A549 (cell line): ENCODE measurements around the gene MTOR. TPM values are rescaled to one million over a fixed set of nuclear protein-coding genes. Genes with fewer than 3 reads are reported as not detected.
A peak's percentile ranks its signal among the peaks of the same experiment; 100 is the strongest.

Source experiments
- ATAC-seq, 2 experiments: fragments of 200-7000 bp in 1 of 2; fragments of >200 bp in 1 of 2; cut with Nextera tagmentation in 1 of 2; cut with Tn5 transposase in 1 of 2; 3 replicates each; pipeline versions ENCODE4 v1.8.0 to v1.9.1; 2018 to 2020; ENCODE audit warnings: mild to moderate bottlenecking in 1 of 2, moderate library complexity in 1 of 2
- CTCF ChIA-PET: fragments of 300-600 bp; sonication (Branson Sonifier 250); formaldehyde crosslinking; extraction: SDS; loops from one replicate; lab custom pipeline; 2021; ENCODE audit warnings: antibody characterized with exemption, inconsistent platforms; lab: Yijun Ruan, JAX
- POLR2A ChIA-PET: fragments of 350-600 bp; formaldehyde crosslinking; extraction: SDS; loops from one replicate; lab custom pipeline; 2021; ENCODE audit warnings: antibody characterized with exemption, inconsistent platforms; lab: Yijun Ruan, JAX
- DNase-seq, 2 experiments: peaks; one replicate each; pipeline versions ENCODE4 v3.0.0 to v3.0.0-alpha.2; 2011 to 2016; ENCODE audit warnings: low read depth in 1 of 2, low spot score in 1 of 2
- FAIRE-seq: peaks from 2 replicates; lab custom pipeline; 2011; peaks lifted over from hg19 to GRCh38; lab: Jason Lieb, UNC
- H3K27ac ChIP-seq, 2 experiments: fragments of >200 bp; sonication (Bioruptor Twin); formaldehyde crosslinking; 3 replicates each; pipeline ENCODE4 v1.5.1; 2016 to 2017
- H3K4me1 ChIP-seq: fragments of >200 bp; sonication (Bioruptor Twin); formaldehyde crosslinking; 3 replicates; pipeline ENCODE4 v1.6.1; 2016
- H3K4me2 ChIP-seq: fragments of >200 bp; sonication (Bioruptor Twin); formaldehyde crosslinking; 3 replicates; pipeline ENCODE4 v1.6.1; 2016
- H3K4me3 ChIP-seq: fragments of >200 bp; sonication (Bioruptor Twin); formaldehyde crosslinking; 3 replicates; pipeline ENCODE4 v1.5.1; 2016
- H3K9me3 ChIP-seq: fragments of >200 bp; sonication (Bioruptor Twin); formaldehyde crosslinking; 3 replicates; pipeline ENCODE4 v1.6.1; 2016
- CTCF ChIP-seq: fragments of >200 bp; sonication (Bioruptor Twin); formaldehyde crosslinking; IDR thresholded peaks from 3 replicates; pipeline ENCODE4 v1.5.1; 2016
- EHF ChIP-seq: fragments of 250-450 bp; sonication (Bioruptor Pico); IDR thresholded peaks from 2 replicates; pipeline ENCODE4 v1.5.0; 2020; ENCODE audit warnings: mild to moderate bottlenecking
- ESRRA ChIP-seq: fragments of 150-350 bp; IDR thresholded peaks from 2 replicates; pipeline ENCODE4 v1.6.1; 2014; ENCODE audit warnings: mild to moderate bottlenecking, low read length, borderline replicate concordance
- FOSB ChIP-seq: fragments of 250-450 bp; sonication (Bioruptor Pico); IDR thresholded peaks from 2 replicates; pipeline ENCODE4 v1.5.0; 2020; ENCODE audit warnings: mild to moderate bottlenecking, moderate library complexity
- FOSL2 ChIP-seq, 2 experiments: fragments of 450-650 bp in 1 of 2; fragments of >200 bp in 1 of 2; sonication (Bioruptor Twin) in 1 of 2; formaldehyde crosslinking; IDR thresholded peaks; 2 replicates each; pipeline versions ENCODE4 v1.5.0 to v1.6.1; 2016 to 2020; ENCODE audit warnings: mild to moderate bottlenecking in 1 of 2, moderate library complexity in 1 of 2
- HEYL ChIP-seq: fragments of 250-450 bp; sonication (Bioruptor Pico); IDR thresholded peaks from 2 replicates; pipeline ENCODE4 v1.8.0; 2021; ENCODE audit warnings: mild to moderate bottlenecking, moderate library complexity
- REST ChIP-seq: fragments of 200-600 bp; sonication (generic); IDR thresholded peaks from 2 replicates; pipeline ENCODE4 v1.6.1; 2016; ENCODE audit warnings: antibody characterized with exemption, mild to moderate bottlenecking, moderate library complexity
- ZC3H11A ChIP-seq: fragments of 450-650 bp; IDR thresholded peaks from 2 replicates; pipeline ENCODE4 v1.6.1; 2014; ENCODE audit warnings: antibody characterized with exemption, mild to moderate bottlenecking
- ZFP36 ChIP-seq: fragments of 450-650 bp; IDR thresholded peaks from 2 replicates; pipeline ENCODE4 v1.6.1; 2014; ENCODE audit warnings: borderline replicate concordance; ENCODE audit not compliant: partially characterized antibody
- ZSCAN20 ChIP-seq: fragments of 250-450 bp; sonication (Bioruptor Pico); IDR thresholded peaks from 2 replicates; pipeline ENCODE4 v1.8.0; 2022; ENCODE audit warnings: mild to moderate bottlenecking, moderate library complexity
- WGBS: methylation state at CpG from one replicate; pipeline ENCODE4 v1.1.6; 2017; ENCODE audit errors: missing lambda C conversion rate; 5-methylcytosine and 5-hydroxymethylcytosine counted together
- polyA plus RNA-seq, 4 experiments: library from polyadenylated mRNA; depleted of rRNA in 3 of 4; stranded (reverse); fragments of >200 nt; fragmentation: RNase III in 1 of 4; extraction: RNeasy Plus Mini Kit Qiagen cat#74134 plus additional on column Dnase treatment in 1 of 4; gene quantifications; 2 replicates in 3 of 4; 3 replicates in 1 of 4; pipeline ENCODE4 v1.2.3, GENCODE V29; 2011 to 2017
- TF ChIP-seq, protein P1 (sequence below): IDR thresholded peaks from 2 replicates; pipeline ENCODE4 v1.6.1; 2012

MTOR gene
- polyA plus RNA-seq, 2 of the 4 experiments (the other 2 are of a cell fraction), result 15.7 to 28.5 TPM

GRCh38 chr1:11196945-11197344, 65.4 kb downstream of the MTOR start:
- H3K27ac ChIP-seq, result no peak overlapping the region
- no peak for ATAC-seq
- H3K9me3 ChIP-seq, result no peaks in the 10 kb centered on the region
- no peaks in the 10 kb centered on the region for H3K4me1 ChIP-seq
- POLR2A ChIA-PET, result no interaction called here
- no peak overlapping the region for H3K4me2 ChIP-seq
- TF ChIP-seq ZSCAN20 (CRISPR knock-in tag) (no peak), HEYL (CRISPR knock-in tag) (no peak), ZFP36 (no peak), CTCF (no peak), EHF (CRISPR knock-in tag) (no peak), REST (no peak), FOSB (CRISPR knock-in tag) (no peak), FOSL2 (IDR thresholded peaks at IDR 0.05) (no peak), FOSL2 (CRISPR knock-in tag; IDR thresholded peaks at IDR 0.05) (no peak), ESRRA (no peak)
- TF ChIP-seq, all 56 proteins: peak for 0
- FAIRE-seq (no peak), DNase-seq (no peak)
- H3K4me3 ChIP-seq, result no peak overlapping the region
- CTCF ChIA-PET, result interaction anchor here (0.6 to 1.1 kb wide), 2 partner anchors 159 to 255 kb away, joined by 4 read pairs; no protein-coding TSS in a partner anchor
- 81% methylated on average over 2 of the region's 2 CpGs for WGBS

- Histone ChIP-seq H3K4me1 (no peaks in the 10 kb centered on the region), H3K9me3 (no peaks in the 10 kb centered on the region), H3K27ac (no peak overlapping the region), H3K4me2 (no peak overlapping the region), H3K4me3 (no peak overlapping the region)
- ATAC-seq, result no peak
- TF ChIP-seq, protein P1, sequence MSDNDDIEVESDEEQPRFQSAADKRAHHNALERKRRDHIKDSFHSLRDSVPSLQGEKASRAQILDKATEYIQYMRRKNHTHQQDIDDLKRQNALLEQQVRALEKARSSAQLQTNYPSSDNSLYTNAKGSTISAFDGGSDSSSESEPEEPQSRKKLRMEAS, result no peak
- TF ChIP-seq REST, result peak; percentile 64; the same call in 1 of the 2 replicates
- no peak for TF ChIP-seq ZC3H11A
- ChIA-PET CTCF (no interaction called here), POLR2A (no interaction called here)
- WGBS, result 92% methylated on average over 13 of the region's 14 CpGs
- DNase-seq, result no peak
- no peak for FAIRE-seq
Measured at GRCh38 chr1:11194407-11195176, 67.8 kb downstream of the MTOR start.
